Fibroblast of pulmonary artery (primary cell): Measurements from ENCODE around the gene HAL.

Experiments
- DNase-seq: peaks from one replicate; pipeline ENCODE4 v3.0.0-alpha.2; 2010; ENCODE audit warnings: low read depth
- H3K4me3 ChIP-seq: replicated peaks from 2 replicates; pipeline ENCODE4 v1.5.1; 2011; ENCODE audit warnings: low read depth, mild to moderate bottlenecking, control low read depth, low read length, moderate library complexity
- TF ChIP-seq, protein P1 (sequence below): IDR thresholded peaks from 2 replicates; pipeline ENCODE4 v1.5.1; 2011; ENCODE audit warnings: mild to moderate bottlenecking, control low read depth, low read length, inconsistent platforms; ENCODE audit errors: missing control alignments

The HAL gene

DNA sequence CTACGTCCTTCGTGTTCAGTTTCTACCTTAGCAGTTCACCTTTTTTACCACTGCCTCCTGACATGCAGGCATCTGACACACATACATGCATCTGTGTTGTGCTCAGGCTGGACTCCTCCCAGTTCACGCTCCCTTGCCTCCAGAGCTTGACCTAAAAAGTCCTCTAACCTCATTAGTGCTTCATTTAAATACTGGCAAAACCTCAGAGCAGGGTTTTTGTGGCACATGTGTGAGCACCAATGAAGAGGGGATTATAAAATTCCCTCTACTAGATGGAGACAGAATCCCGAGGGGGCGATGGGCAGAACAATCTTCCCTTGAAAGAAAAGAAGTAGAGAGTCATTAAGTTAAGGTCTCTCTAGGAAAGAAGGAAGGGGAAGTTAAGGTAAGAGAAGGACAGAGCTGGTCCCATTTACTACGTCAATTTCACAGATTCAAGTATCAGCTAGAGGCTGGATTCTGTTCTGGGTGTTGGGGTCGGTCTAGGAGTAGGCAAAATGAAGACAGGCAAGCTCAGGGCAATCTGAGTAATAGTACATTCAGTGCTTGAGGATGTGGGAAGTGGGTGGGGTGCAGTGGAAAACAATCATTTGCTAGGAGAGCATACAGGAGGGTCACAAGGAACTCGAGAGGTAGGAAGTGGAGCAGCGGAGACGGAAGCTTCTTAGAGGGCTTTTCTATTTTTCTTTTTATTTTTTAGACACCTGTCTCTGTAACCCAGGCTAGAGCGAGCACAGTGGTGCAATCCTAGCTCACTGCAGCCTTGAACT lies 7.5 kb downstream of the HAL start:
- DNase-seq = no peak
- TF ChIP-seq, protein P1, sequence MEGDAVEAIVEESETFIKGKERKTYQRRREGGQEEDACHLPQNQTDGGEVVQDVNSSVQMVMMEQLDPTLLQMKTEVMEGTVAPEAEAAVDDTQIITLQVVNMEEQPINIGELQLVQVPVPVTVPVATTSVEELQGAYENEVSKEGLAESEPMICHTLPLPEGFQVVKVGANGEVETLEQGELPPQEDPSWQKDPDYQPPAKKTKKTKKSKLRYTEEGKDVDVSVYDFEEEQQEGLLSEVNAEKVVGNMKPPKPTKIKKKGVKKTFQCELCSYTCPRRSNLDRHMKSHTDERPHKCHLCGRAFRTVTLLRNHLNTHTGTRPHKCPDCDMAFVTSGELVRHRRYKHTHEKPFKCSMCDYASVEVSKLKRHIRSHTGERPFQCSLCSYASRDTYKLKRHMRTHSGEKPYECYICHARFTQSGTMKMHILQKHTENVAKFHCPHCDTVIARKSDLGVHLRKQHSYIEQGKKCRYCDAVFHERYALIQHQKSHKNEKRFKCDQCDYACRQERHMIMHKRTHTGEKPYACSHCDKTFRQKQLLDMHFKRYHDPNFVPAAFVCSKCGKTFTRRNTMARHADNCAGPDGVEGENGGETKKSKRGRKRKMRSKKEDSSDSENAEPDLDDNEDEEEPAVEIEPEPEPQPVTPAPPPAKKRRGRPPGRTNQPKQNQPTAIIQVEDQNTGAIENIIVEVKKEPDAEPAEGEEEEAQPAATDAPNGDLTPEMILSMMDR = no peak
- H3K4me3 ChIP-seq = no peak overlapping the region

- no peak overlapping the region for H3K4me3 ChIP-seq
- no peak for DNase-seq
- TF ChIP-seq, protein P1 = no peak
Measured at GRCh38 chr12:95986635-95987570, 9.2 kb downstream of the HAL start.

DNA sequence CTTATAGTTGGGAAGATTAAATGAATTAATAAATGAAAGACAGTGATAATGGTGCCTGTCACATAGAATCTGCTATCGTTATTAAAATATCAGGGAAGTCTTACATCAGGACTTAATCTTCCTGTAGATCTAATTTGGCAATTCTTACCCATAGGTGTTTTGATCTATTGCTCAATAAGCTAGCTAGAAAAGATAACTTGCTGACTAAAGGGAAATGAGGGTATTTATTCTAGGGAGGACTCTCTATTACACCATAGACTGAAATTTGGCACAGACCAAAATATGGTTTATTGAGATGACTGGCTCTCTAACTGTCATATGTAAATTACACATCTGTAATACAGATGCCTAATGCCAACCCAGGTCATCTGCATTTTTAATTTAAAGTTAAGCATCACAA lies 11.5 kb downstream of the HAL start:
- TF ChIP-seq, protein P1 = no peak
- no peak overlapping the region for H3K4me3 ChIP-seq
- DNase-seq = no peak

DNA sequence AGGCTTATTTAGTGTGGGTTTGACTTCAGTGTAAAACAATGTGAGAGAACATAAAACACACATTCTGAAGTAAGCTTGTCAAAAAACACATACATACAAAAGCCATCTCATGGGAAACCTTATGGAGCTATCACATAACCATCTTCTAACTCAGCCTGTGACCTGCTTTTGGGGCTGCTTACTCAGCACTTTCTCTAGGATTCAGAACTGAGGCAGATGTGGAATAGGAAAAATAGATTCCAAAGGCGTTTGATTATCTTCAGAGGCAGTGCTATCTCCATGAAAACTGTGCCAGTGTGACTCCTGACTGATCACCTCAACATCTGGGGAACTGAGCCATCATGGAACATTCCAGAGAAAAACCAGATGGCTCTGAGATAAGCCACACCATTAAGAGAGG lies 13.5 kb downstream of the HAL start:
- TF ChIP-seq, protein P1 = no peak
- H3K4me3 ChIP-seq = no peak overlapping the region
- DNase-seq = no peak

DNA sequence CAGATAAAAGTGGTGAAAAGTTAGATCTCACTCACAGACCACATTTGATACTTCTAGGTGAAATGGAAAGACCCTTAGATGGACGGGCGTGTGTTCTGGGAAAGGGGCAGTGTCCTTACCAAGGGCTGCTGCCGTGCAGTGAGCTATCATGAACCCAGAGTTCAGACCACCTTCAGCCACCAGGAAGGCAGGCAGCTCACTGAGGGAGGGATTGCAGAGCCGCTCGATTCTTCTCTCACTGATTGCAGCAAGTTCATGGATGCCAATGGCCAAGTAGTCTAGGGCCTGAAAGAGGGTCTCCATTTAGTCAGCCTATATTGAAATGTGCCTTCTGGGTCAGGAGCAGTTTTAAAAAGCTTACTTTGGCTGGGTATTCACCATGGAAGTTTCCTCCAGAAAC lies 15.7 kb downstream of the HAL start:
- no peak overlapping the region for H3K4me3 ChIP-seq
- TF ChIP-seq, protein P1 = no peak
- no peak for DNase-seq

- no peak for DNase-seq
Measured at GRCh38 chr12:95978774-95979173, 17.4 kb downstream of the HAL start.

More at GRCh38 chr12:95978774-95979173, 17.4 kb downstream of the HAL start:
- no peak overlapping the region for H3K4me3 ChIP-seq
- TF ChIP-seq, protein P1 = no peak
